ENCODE measurements around the gene KY. TPM values are rescaled to one million over a fixed set of nuclear protein-coding genes. Genes with fewer than 3 reads are reported as not detected.

The KY gene
- total and polyA plus RNA-seq, 2 experiments from 2014 or later: not detected

DNA sequence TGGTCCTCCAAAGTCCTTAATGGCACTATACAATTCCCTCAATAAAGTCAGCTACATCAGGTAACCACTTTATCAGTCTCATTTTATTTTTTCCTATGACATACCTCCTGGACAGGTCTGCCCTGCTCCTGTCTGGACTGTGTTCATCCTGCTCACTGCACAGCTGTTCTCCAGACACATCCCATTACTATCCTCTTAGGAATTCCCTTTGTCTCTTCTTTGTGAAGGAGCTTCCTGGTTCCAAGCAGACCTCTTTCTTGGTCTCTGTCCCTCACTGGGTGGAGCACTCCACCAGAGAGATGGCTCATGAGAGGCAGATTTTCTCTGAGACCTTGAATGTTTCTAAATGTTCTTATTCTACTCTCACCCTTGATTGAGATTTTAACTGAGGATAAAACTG, 60.1 kb downstream of the KY start:
- H3K9me3 Mint-ChIP-seq: peaks cover 3% of the 10 kb centered on the region; the same call in 2 of the 3 replicates
- Histone ChIP-seq H3K4me3 (no peak overlapping the region), H4K20me1 (replicated peaks; ENCODE audit: insufficient read depth) (no peaks in the 10 kb centered on the region), H3K36me3 (ENCODE audit: insufficient read depth) (no peaks in the 10 kb centered on the region), H2AFZ (no peak overlapping the region), H3K4me1 (ENCODE audit: insufficient read depth) (no peaks in the 10 kb centered on the region), H3K79me2 (replicated peaks; ENCODE audit: insufficient read depth) (no peaks in the 10 kb centered on the region), H3K27ac (ENCODE audit: low read depth) (no peak overlapping the region), H3F3A (replicated peaks; ENCODE audit: low read depth) (no peaks in the 10 kb centered on the region), H3K27me3 (ENCODE audit: insufficient read depth) (no peaks in the 10 kb centered on the region), H3K9me2 (ENCODE audit: insufficient read depth) (no peaks in the 10 kb centered on the region), H3K4me2 (no peak overlapping the region)
- no peak overlapping the region for H3K4me3 Mint-ChIP-seq
- H3K4me1 Mint-ChIP-seq: no peaks in the 10 kb centered on the region
- DNase-seq (ENCODE audit: low spot score) (no peak), ATAC-seq (no peak)
- no peak overlapping the region for H3K27ac Mint-ChIP-seq
- H3K36me3 Mint-ChIP-seq (ENCODE audit: low read depth): no peaks in the 10 kb centered on the region
- TF ChIP-seq JUNB (IDR thresholded peaks at IDR 0.05; ENCODE audit: unreplicated experiment) (no peak), EZH2 (IDR thresholded peaks at IDR 0.05; ENCODE audit: low read depth, unreplicated experiment) (no peak), STAT1 (IDR thresholded peaks at IDR 0.05; ENCODE audit: unreplicated experiment) (no peak), CREB1 (CRISPR knock-in tag; IDR thresholded peaks at IDR 0.05; ENCODE audit: low read depth) (no peak), NANOG (IDR thresholded peaks at IDR 0.05; ENCODE audit: borderline replicate concordance) (no peak), ZNF114 (CRISPR knock-in tag; IDR thresholded peaks at IDR 0.05) (no peak), CTCF (conservative IDR thresholded peaks at IDR 0.05; ENCODE audit: low read depth in 2 of 2) (no peak), ZNF331 (CRISPR knock-in tag; IDR thresholded peaks at IDR 0.05; ENCODE audit: low read depth) (no peak), EZH2phosphoT487 (IDR thresholded peaks at IDR 0.05; ENCODE audit: unreplicated experiment) (no peak), POLR2AphosphoS5 (IDR thresholded peaks at IDR 0.05; ENCODE audit: low read depth) (no peak)
- TF ChIP-seq, protein P1, sequence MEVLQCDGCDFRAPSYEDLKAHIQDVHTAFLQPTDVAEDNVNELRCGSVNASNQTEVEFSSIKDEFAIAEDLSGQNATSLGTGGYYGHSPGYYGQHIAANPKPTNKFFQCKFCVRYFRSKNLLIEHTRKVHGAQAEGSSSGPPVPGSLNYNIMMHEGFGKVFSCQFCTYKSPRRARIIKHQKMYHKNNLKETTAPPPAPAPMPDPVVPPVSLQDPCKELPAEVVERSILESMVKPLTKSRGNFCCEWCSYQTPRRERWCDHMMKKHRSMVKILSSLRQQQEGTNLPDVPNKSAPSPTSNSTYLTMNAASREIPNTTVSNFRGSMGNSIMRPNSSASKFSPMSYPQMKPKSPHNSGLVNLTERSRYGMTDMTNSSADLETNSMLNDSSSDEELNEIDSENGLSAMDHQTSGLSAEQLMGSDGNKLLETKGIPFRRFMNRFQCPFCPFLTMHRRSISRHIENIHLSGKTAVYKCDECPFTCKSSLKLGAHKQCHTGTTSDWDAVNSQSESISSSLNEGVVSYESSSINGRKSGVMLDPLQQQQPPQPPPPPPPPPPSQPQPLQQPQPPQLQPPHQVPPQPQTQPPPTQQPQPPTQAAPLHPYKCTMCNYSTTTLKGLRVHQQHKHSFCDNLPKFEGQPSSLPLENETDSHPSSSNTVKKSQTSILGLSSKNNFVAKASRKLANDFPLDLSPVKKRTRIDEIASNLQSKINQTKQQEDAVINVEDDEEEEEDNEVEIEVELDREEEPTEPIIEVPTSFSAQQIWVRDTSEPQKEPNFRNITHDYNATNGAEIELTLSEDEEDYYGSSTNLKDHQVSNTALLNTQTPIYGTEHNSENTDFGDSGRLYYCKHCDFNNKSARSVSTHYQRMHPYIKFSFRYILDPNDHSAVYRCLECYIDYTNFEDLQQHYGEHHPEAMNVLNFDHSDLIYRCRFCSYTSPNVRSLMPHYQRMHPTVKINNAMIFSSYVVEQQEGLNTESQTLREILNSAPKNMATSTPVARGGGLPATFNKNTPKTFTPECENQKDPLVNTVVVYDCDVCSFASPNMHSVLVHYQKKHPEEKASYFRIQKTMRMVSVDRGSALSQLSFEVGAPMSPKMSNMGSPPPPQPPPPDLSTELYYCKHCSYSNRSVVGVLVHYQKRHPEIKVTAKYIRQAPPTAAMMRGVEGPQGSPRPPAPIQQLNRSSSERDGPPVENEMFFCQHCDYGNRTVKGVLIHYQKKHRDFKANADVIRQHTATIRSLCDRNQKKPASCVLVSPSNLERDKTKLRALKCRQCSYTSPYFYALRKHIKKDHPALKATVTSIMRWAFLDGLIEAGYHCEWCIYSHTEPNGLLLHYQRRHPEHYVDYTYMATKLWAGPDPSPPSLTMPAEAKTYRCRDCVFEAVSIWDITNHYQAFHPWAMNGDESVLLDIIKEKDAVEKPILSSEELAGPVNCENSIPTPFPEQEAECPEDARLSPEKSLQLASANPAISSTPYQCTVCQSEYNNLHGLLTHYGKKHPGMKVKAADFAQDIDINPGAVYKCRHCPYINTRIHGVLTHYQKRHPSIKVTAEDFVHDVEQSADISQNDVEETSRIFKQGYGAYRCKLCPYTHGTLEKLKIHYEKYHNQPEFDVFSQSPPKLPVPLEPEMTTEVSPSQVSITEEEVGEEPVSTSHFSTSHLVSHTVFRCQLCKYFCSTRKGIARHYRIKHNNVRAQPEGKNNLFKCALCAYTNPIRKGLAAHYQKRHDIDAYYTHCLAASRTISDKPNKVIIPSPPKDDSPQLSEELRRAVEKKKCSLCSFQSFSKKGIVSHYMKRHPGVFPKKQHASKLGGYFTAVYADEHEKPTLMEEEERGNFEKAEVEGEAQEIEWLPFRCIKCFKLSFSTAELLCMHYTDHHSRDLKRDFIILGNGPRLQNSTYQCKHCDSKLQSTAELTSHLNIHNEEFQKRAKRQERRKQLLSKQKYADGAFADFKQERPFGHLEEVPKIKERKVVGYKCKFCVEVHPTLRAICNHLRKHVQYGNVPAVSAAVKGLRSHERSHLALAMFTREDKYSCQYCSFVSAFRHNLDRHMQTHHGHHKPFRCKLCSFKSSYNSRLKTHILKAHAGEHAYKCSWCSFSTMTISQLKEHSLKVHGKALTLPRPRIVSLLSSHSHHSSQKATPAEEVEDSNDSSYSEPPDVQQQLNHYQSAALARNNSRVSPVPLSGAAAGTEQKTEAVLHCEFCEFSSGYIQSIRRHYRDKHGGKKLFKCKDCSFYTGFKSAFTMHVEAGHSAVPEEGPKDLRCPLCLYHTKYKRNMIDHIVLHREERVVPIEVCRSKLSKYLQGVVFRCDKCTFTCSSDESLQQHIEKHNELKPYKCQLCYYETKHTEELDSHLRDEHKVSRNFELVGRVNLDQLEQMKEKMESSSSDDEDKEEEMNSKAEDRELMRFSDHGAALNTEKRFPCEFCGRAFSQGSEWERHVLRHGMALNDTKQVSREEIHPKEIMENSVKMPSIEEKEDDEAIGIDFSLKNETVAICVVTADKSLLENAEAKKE (CRISPR knock-in tag; IDR thresholded peaks at IDR 0.05): no peak
- TF ChIP-seq, protein P2, sequence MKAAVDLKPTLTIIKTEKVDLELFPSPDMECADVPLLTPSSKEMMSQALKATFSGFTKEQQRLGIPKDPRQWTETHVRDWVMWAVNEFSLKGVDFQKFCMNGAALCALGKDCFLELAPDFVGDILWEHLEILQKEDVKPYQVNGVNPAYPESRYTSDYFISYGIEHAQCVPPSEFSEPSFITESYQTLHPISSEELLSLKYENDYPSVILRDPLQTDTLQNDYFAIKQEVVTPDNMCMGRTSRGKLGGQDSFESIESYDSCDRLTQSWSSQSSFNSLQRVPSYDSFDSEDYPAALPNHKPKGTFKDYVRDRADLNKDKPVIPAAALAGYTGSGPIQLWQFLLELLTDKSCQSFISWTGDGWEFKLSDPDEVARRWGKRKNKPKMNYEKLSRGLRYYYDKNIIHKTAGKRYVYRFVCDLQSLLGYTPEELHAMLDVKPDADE (IDR thresholded peaks at IDR 0.05): no peak
- TF ChIP-seq, protein P3, sequence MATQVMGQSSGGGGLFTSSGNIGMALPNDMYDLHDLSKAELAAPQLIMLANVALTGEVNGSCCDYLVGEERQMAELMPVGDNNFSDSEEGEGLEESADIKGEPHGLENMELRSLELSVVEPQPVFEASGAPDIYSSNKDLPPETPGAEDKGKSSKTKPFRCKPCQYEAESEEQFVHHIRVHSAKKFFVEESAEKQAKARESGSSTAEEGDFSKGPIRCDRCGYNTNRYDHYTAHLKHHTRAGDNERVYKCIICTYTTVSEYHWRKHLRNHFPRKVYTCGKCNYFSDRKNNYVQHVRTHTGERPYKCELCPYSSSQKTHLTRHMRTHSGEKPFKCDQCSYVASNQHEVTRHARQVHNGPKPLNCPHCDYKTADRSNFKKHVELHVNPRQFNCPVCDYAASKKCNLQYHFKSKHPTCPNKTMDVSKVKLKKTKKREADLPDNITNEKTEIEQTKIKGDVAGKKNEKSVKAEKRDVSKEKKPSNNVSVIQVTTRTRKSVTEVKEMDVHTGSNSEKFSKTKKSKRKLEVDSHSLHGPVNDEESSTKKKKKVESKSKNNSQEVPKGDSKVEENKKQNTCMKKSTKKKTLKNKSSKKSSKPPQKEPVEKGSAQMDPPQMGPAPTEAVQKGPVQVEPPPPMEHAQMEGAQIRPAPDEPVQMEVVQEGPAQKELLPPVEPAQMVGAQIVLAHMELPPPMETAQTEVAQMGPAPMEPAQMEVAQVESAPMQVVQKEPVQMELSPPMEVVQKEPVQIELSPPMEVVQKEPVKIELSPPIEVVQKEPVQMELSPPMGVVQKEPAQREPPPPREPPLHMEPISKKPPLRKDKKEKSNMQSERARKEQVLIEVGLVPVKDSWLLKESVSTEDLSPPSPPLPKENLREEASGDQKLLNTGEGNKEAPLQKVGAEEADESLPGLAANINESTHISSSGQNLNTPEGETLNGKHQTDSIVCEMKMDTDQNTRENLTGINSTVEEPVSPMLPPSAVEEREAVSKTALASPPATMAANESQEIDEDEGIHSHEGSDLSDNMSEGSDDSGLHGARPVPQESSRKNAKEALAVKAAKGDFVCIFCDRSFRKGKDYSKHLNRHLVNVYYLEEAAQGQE (IDR thresholded peaks at IDR 0.05; ENCODE audit: unreplicated experiment): no peak
- peaks cover 3% of the 10 kb centered on the region for H3K27me3 Mint-ChIP-seq (ENCODE audit: insufficient read depth, low read depth, poor library complexity)

Data from GM23338 (cell line).